Activated CD4-positive, alpha-beta T cell treated with anti-CD3 and anti-CD28 coated beads, Interleukin-2, amount 10 ng/mL, durations not matched to agents 7 days and 5 days (primary cell): ENCODE measurements around the gene OR5B21. TPM values are rescaled to one million over a fixed set of nuclear protein-coding genes. Genes with fewer than 3 reads are reported as not detected.
A peak's percentile ranks its signal among the peaks of the same experiment; 100 is the strongest.

ENCODE experiments used
- CTCF ChIA-PET: fragments of 350-600 bp; sonication (Branson Sonifier 250); formaldehyde crosslinking; loops from one replicate; lab custom pipeline; 2021; ENCODE audit warnings: antibody characterized with exemption; lab: Charles Lee
- POLR2A ChIA-PET: fragments of 350-600 bp; sonication (Branson Sonifier 250); formaldehyde crosslinking; loops from one replicate; lab custom pipeline; 2021; ENCODE audit warnings: antibody characterized with exemption; lab: Charles Lee
- DNase-seq: peaks from one replicate; pipeline ENCODE4 v3.0.0-alpha.2; 2020
- H3K27ac Mint-ChIP-seq: one replicate; pipeline ENCODE4 v1.8.0; 2021; ENCODE audit warnings: mild to moderate bottlenecking, moderate library complexity, mixed read lengths
- H3K27me3 Mint-ChIP-seq: one replicate; pipeline ENCODE4 v1.8.0; 2021; ENCODE audit warnings: mixed read lengths
- H3K36me3 Mint-ChIP-seq: one replicate; pipeline ENCODE4 v1.8.0; 2021; ENCODE audit warnings: low read depth, mixed read lengths
- H3K4me1 Mint-ChIP-seq: one replicate; pipeline ENCODE4 v1.8.0; 2021; ENCODE audit warnings: mixed read lengths
- H3K4me3 Mint-ChIP-seq: one replicate; pipeline ENCODE4 v1.8.0; 2021; ENCODE audit warnings: mild to moderate bottlenecking, moderate library complexity, mixed read lengths
- H3K9me3 Mint-ChIP-seq: one replicate; pipeline ENCODE4 v1.8.0; 2021; ENCODE audit warnings: mixed read lengths
- total RNA-seq, 2 experiments: library from RNA; stranded (reverse); gene quantifications; one replicate each; pipeline ENCODE4 v1.2.3, GENCODE V29; 2021

OR5B21 gene
- total RNA-seq, 2 experiments from 2014 or later = 0.37 TPM; not detected in 1

GRCh38 chr11:58508814-58509213, 909 bp upstream of the OR5B21 start:
- CTCF ChIA-PET = no interaction called here
- POLR2A ChIA-PET = no interaction called here
- no peak overlapping the region for H3K27ac Mint-ChIP-seq
- no peak for DNase-seq
- H3K27me3 Mint-ChIP-seq = no peaks in the 10 kb centered on the region
- peaks cover 5% of the 10 kb centered on the region for H3K36me3 Mint-ChIP-seq
- H3K4me3 Mint-ChIP-seq = no peak overlapping the region
- H3K4me1 Mint-ChIP-seq = no peaks in the 10 kb centered on the region
- H3K9me3 Mint-ChIP-seq = no peaks in the 10 kb centered on the region

GRCh38 chr11:58507355-58507754, 550 bp downstream of the OR5B21 start:
- ChIA-PET POLR2A (no interaction called here), CTCF (no interaction called here)
- no peak overlapping the region for H3K4me3 Mint-ChIP-seq
- no peaks in the 10 kb centered on the region for H3K9me3 Mint-ChIP-seq
- no peak overlapping the region for H3K27ac Mint-ChIP-seq
- peaks cover 5% of the 10 kb centered on the region for H3K36me3 Mint-ChIP-seq
- no peak for DNase-seq
- no peaks in the 10 kb centered on the region for H3K27me3 Mint-ChIP-seq
- no peaks in the 10 kb centered on the region for H3K4me1 Mint-ChIP-seq

GRCh38 chr11:58506935-58507334, 970 bp downstream of the OR5B21 start:
- Mint-ChIP-seq H3K27me3 (no peaks in the 10 kb centered on the region), H3K4me1 (no peaks in the 10 kb centered on the region), H3K36me3 (peaks cover 5% of the 10 kb centered on the region), H3K9me3 (no peaks in the 10 kb centered on the region), H3K4me3 (no peak overlapping the region), H3K27ac (no peak overlapping the region)
- no peak for DNase-seq
- CTCF ChIA-PET = no interaction called here
- POLR2A ChIA-PET = no interaction called here

- ChIA-PET POLR2A (no interaction called here), CTCF (no interaction called here)
- Mint-ChIP-seq H3K27me3 (no peaks in the 10 kb centered on the region), H3K4me1 (no peaks in the 10 kb centered on the region), H3K9me3 (no peaks in the 10 kb centered on the region), H3K36me3 (peaks cover 5% of the 10 kb centered on the region), H3K4me3 (no peak overlapping the region), H3K27ac (no peak overlapping the region)
- no peak for DNase-seq
Observed at GRCh38 chr11:58505849-58506248, 2.1 kb downstream of the OR5B21 start.

- Mint-ChIP-seq H3K4me3 (no peak overlapping the region), H3K4me1 (no peaks in the 10 kb centered on the region), H3K36me3 (peaks cover 5% of the 10 kb centered on the region), H3K27me3 (no peaks in the 10 kb centered on the region), H3K9me3 (no peaks in the 10 kb centered on the region), H3K27ac (no peak overlapping the region)
- no peak for DNase-seq
- ChIA-PET CTCF (no interaction called here), POLR2A (no interaction called here)
Observed at GRCh38 chr11:58504232-58504631, 3.7 kb downstream of the OR5B21 start.

GRCh38 chr11:58503361-58503856, 4.5 kb downstream of the OR5B21 start:
- H3K36me3 Mint-ChIP-seq = peaks cover 5% of the 10 kb centered on the region
- DNase-seq = no peak
- POLR2A ChIA-PET = no interaction called here
- H3K4me1 Mint-ChIP-seq = peaks cover 7% of the 10 kb centered on the region
- no peak overlapping the region for H3K4me3 Mint-ChIP-seq
- no peak overlapping the region for H3K27ac Mint-ChIP-seq
- no peaks in the 10 kb centered on the region for H3K27me3 Mint-ChIP-seq
- CTCF ChIA-PET = no interaction called here
- no peaks in the 10 kb centered on the region for H3K9me3 Mint-ChIP-seq

- H3K9me3 Mint-ChIP-seq = no peaks in the 10 kb centered on the region
- POLR2A ChIA-PET = no interaction called here
- no peaks in the 10 kb centered on the region for H3K27me3 Mint-ChIP-seq
Observed at GRCh38 chr11:58502004-58502403, 5.9 kb downstream of the OR5B21 start.

GRCh38 chr11:58498464-58498863, 9.4 kb downstream of the OR5B21 start:
- H3K27me3 Mint-ChIP-seq = no peaks in the 10 kb centered on the region
- DNase-seq = peak; percentile 9
- POLR2A ChIA-PET = interaction anchor here (0.6 kb wide), 1 partner anchor 32 kb away, joined by 3 read pairs; no protein-coding TSS in a partner anchor
- H3K4me1 Mint-ChIP-seq = peaks cover 17% of the 10 kb centered on the region
- no peaks in the 10 kb centered on the region for H3K9me3 Mint-ChIP-seq
- peaks cover 4% of the 10 kb centered on the region for H3K36me3 Mint-ChIP-seq
- peak overlapping the region; percentile 28 for H3K27ac Mint-ChIP-seq
- CTCF ChIA-PET = interaction anchor here (1.6 kb wide), 1 partner anchor 26 kb away, joined by 5 read pairs; no protein-coding TSS in a partner anchor
- no peak overlapping the region for H3K4me3 Mint-ChIP-seq

More at GRCh38 chr11:58502004-58502403, 5.9 kb downstream of the OR5B21 start:
- Mint-ChIP-seq H3K27ac (no peak overlapping the region), H3K36me3 (peaks cover 5% of the 10 kb centered on the region), H3K4me3 (no peak overlapping the region), H3K4me1 (peaks cover 17% of the 10 kb centered on the region)
- CTCF ChIA-PET = no interaction called here
- no peak for DNase-seq

GRCh38 chr11:58497951-58498350, 10.0 kb downstream of the OR5B21 start:
- CTCF ChIA-PET = interaction anchor here (1.6 kb wide), 1 partner anchor 26 kb away, joined by 5 read pairs; no protein-coding TSS in a partner anchor
- H3K27ac Mint-ChIP-seq = no peak overlapping the region
- no peaks in the 10 kb centered on the region for H3K9me3 Mint-ChIP-seq
- H3K4me3 Mint-ChIP-seq = no peak overlapping the region
- no peak for DNase-seq
- H3K4me1 Mint-ChIP-seq = peaks cover 17% of the 10 kb centered on the region
- no peaks in the 10 kb centered on the region for H3K27me3 Mint-ChIP-seq
- POLR2A ChIA-PET = no interaction called here
- peaks cover 4% of the 10 kb centered on the region for H3K36me3 Mint-ChIP-seq

- ChIA-PET POLR2A (interaction anchor here (0.7 kb wide), 1 partner anchor 29 kb away, joined by 3 read pairs; no protein-coding TSS in a partner anchor), CTCF (interaction anchor here (0.6 to 1.5 kb wide), 3 partner anchors 21 to 72 kb away, joined by 3 to 4 read pairs (median 3); no protein-coding TSS in a partner anchor)
- no peak overlapping the region for H3K4me3 Mint-ChIP-seq
Observed at GRCh38 chr11:58495906-58496305, 12.0 kb downstream of the OR5B21 start.

GRCh38 chr11:58494101-58494500, 13.8 kb downstream of the OR5B21 start:
- ChIA-PET POLR2A (no interaction called here), CTCF (no interaction called here)
- DNase-seq = no peak
- Mint-ChIP-seq H3K4me3 (no peak overlapping the region), H3K36me3 (peaks cover 4% of the 10 kb centered on the region), H3K27ac (no peak overlapping the region), H3K9me3 (no peaks in the 10 kb centered on the region), H3K4me1 (peaks cover 17% of the 10 kb centered on the region), H3K27me3 (no peaks in the 10 kb centered on the region)

More at GRCh38 chr11:58495906-58496305, 12.0 kb downstream of the OR5B21 start:
- H3K27ac Mint-ChIP-seq = no peak overlapping the region
- no peaks in the 10 kb centered on the region for H3K9me3 Mint-ChIP-seq
- no peak for DNase-seq
- H3K4me1 Mint-ChIP-seq = peaks cover 17% of the 10 kb centered on the region
- peaks cover 4% of the 10 kb centered on the region for H3K36me3 Mint-ChIP-seq
- no peaks in the 10 kb centered on the region for H3K27me3 Mint-ChIP-seq

GRCh38 chr11:58493676-58494075, 14.2 kb downstream of the OR5B21 start:
- POLR2A ChIA-PET = no interaction called here
- H3K36me3 Mint-ChIP-seq = peaks cover 4% of the 10 kb centered on the region
- CTCF ChIA-PET = no interaction called here
- H3K4me1 Mint-ChIP-seq = peaks cover 13% of the 10 kb centered on the region
- DNase-seq = no peak
- no peak overlapping the region for H3K4me3 Mint-ChIP-seq
- no peaks in the 10 kb centered on the region for H3K27me3 Mint-ChIP-seq
- no peak overlapping the region for H3K27ac Mint-ChIP-seq
- no peaks in the 10 kb centered on the region for H3K9me3 Mint-ChIP-seq

GRCh38 chr11:58490827-58491226, 17.1 kb downstream of the OR5B21 start:
- Mint-ChIP-seq H3K4me1 (no peaks in the 10 kb centered on the region), H3K27me3 (no peaks in the 10 kb centered on the region), H3K27ac (no peak overlapping the region), H3K36me3 (no peaks in the 10 kb centered on the region), H3K9me3 (no peaks in the 10 kb centered on the region), H3K4me3 (no peak overlapping the region)
- no peak for DNase-seq
- ChIA-PET CTCF (no interaction called here), POLR2A (no interaction called here)

- Mint-ChIP-seq H3K36me3 (no peaks in the 10 kb centered on the region), H3K27ac (no peak overlapping the region), H3K9me3 (peaks cover 2% of the 10 kb centered on the region), H3K27me3 (no peaks in the 10 kb centered on the region), H3K4me1 (no peaks in the 10 kb centered on the region), H3K4me3 (no peak overlapping the region)
- POLR2A ChIA-PET = no interaction called here
- CTCF ChIA-PET = no interaction called here
- DNase-seq = no peak
Observed at GRCh38 chr11:58487170-58487569, 20.7 kb downstream of the OR5B21 start.
